Spleen (tissue), 7 donors: ENCODE measurements around the gene CNOT10.

Source experiments
- CTCF ChIP-seq, 11 experiments: fragments of 200-600 bp in 7 of 11; fragments of 450-650 bp in 4 of 11; sonication (generic) in 4 of 11; IDR thresholded peaks in 8 of 11; conservative IDR thresholded peaks in 3 of 11; 1 replicate in 7 of 11; 2 replicates in 4 of 11; pipeline versions ENCODE4 v1.4.0 to v1.8.0; 2016 to 2021; ENCODE audit warnings: antibody characterized with exemption in 11 of 11, inconsistent platforms in 4 of 11, mild to moderate bottlenecking in 1 of 11
- POLR2A ChIP-seq, 3 donors: fragments of 450-650 bp; IDR thresholded peaks; one replicate each; pipeline ENCODE4 v1.5.1; 2017; ENCODE audit warnings: antibody characterized with exemption in 3 of 3, mild to moderate bottlenecking in 1 of 3
- donor health status: DM: no; HTN: no; CAD: no; lungs with moderate emphysema.
- donor health status: DM: no; HTN: no; CAD: no.
- donor health status: DM: no; HTN: no; CAD: no.

- TF ChIP-seq CTCF (IDR thresholded peaks at IDR 0.05 in 8 of 11, conservative IDR thresholded peaks at IDR 0.05 in 3 of 11) (no peak), POLR2A (IDR thresholded peaks at IDR 0.05) (no peak)
Measured at GRCh38 chr3:32725721-32726120, 40.7 kb downstream of the CNOT10 start.
